Measurements from ENCODE around the gene KRT72. TPM values are rescaled to one million over a fixed set of nuclear protein-coding genes. Genes with fewer than 3 reads are reported as not detected.

KRT72 gene
- total RNA-seq, 1 donor from 2014 or later = not detected

- no peak for DNase-seq
These were observed 33.2 kb downstream of the KRT72 start for GRCh38 chr12:52568111-52568510.

GRCh38 chr12:52566847-52567291, 34.4 kb downstream of the KRT72 start:
- Histone ChIP-seq H3K36me3 (no peaks in the 10 kb centered on the region), H3K4me3 (no peak overlapping the region), H3K4me1 (no peaks in the 10 kb centered on the region), H3K27me3 (peaks cover 46% of the 10 kb centered on the region), H3K27ac (no peak overlapping the region), H3K9me3 (no peaks in the 10 kb centered on the region)
- no peak for TF ChIP-seq CTCF (IDR thresholded peaks at IDR 0.05)
- ATAC-seq (peak; percentile 54), DNase-seq (no peak)
- intact Hi-C loops (cut with DNase I) = no loop called here

More at GRCh38 chr12:52568111-52568510, 33.2 kb downstream of the KRT72 start:
- intact Hi-C loops (cut with DNase I) = no loop called here
- H3K27me3 ChIP-seq = peaks cover 42% of the 10 kb centered on the region
- ATAC-seq = no peak
- H3K4me1 ChIP-seq = no peaks in the 10 kb centered on the region
- no peaks in the 10 kb centered on the region for H3K36me3 ChIP-seq
- no peak overlapping the region for H3K4me3 ChIP-seq
- H3K9me3 ChIP-seq = no peaks in the 10 kb centered on the region
- no peak overlapping the region for H3K27ac ChIP-seq
- no peak for TF ChIP-seq CTCF (IDR thresholded peaks at IDR 0.05)

- Histone ChIP-seq H3K36me3 (no peaks in the 10 kb centered on the region), H3K27ac (no peak overlapping the region), H3K4me1 (no peaks in the 10 kb centered on the region), H3K4me3 (no peak overlapping the region), H3K27me3 (peaks cover 61% of the 10 kb centered on the region), H3K9me3 (no peaks in the 10 kb centered on the region)
- ATAC-seq (no peak), DNase-seq (no peak)
- intact Hi-C loops (cut with DNase I) = no loop called here
- no peak for TF ChIP-seq CTCF (IDR thresholded peaks at IDR 0.05)
These were observed 36.7 kb downstream of the KRT72 start for GRCh38 chr12:52564582-52564981.

GRCh38 chr12:52561880-52562449, 39.3 kb downstream of the KRT72 start:
- Histone ChIP-seq H3K4me1 (no peaks in the 10 kb centered on the region), H3K9me3 (no peaks in the 10 kb centered on the region), H3K27me3 (peaks cover 65% of the 10 kb centered on the region), H3K36me3 (no peaks in the 10 kb centered on the region), H3K27ac (no peak overlapping the region), H3K4me3 (no peak overlapping the region)
- peak; percentile 19 for TF ChIP-seq CTCF (IDR thresholded peaks at IDR 0.05)
- ATAC-seq = peak; percentile 56
- DNase-seq = no peak
- intact Hi-C loops (cut with DNase I) = no loop called here

- intact Hi-C loops (cut with DNase I) = no loop called here
- Histone ChIP-seq H3K36me3 (no peaks in the 10 kb centered on the region), H3K27ac (no peak overlapping the region), H3K4me3 (no peak overlapping the region), H3K27me3 (peaks cover 55% of the 10 kb centered on the region), H3K4me1 (no peaks in the 10 kb centered on the region), H3K9me3 (no peaks in the 10 kb centered on the region)
- DNase-seq (no peak), ATAC-seq (no peak)
- no peak for TF ChIP-seq CTCF (IDR thresholded peaks at IDR 0.05)
These were observed 41.3 kb downstream of the KRT72 start for GRCh38 chr12:52559979-52560378.
